DMS79 treated with DMSO at 0.1 percent for 48 hours (cell line): ENCODE measurements around the gene HOXA5.
A peak's percentile ranks its signal among the peaks of the same experiment; 100 is the strongest.

Experiments
- DNase-seq: peaks from one replicate; lab custom pipeline; 2025; lab: John Stamatoyannopoulos, UW

HOXA5 gene

DNA sequence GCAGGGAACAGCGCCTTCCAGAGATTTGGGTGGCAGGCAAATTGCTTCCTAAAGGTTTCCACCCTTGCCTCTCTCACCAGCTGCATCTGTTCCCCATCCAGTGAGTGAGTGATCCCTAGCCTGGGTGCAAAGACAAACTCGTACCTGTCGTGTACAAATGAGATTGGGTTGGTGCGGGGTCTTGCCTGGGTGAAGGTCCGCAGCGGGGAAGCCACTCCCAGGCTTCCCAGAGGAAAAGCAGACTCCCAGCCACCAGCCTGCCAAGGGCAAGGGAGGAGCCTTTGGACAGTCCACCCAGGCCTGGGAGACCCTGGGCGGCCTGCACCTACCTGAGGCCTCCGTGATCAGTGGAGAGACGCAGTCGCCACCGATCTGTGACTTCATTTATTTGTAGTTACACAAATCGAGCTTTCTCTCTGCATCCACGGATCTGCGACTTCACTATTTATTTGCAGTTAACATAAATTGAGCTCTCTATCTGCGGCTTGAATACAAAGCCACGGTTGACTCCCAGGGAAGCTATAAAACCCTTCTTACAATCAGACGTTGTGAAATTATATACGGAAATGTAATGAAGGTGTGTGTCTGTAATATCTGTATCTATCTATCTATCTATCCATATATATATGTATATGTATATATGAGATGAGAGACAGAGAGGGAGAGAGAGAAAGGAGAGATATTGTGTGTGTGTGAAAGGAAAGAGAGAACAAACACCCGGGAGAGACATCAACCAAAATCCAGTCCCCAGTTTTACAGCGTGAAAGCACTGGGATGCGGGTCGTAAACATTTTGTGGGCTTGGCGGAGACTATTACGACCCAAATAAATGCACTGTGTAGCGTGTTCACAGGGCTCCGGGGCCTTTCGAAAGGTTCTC is 16.0 kb upstream of the HOXA5 start:
- DNase-seq = no peak

DNA sequence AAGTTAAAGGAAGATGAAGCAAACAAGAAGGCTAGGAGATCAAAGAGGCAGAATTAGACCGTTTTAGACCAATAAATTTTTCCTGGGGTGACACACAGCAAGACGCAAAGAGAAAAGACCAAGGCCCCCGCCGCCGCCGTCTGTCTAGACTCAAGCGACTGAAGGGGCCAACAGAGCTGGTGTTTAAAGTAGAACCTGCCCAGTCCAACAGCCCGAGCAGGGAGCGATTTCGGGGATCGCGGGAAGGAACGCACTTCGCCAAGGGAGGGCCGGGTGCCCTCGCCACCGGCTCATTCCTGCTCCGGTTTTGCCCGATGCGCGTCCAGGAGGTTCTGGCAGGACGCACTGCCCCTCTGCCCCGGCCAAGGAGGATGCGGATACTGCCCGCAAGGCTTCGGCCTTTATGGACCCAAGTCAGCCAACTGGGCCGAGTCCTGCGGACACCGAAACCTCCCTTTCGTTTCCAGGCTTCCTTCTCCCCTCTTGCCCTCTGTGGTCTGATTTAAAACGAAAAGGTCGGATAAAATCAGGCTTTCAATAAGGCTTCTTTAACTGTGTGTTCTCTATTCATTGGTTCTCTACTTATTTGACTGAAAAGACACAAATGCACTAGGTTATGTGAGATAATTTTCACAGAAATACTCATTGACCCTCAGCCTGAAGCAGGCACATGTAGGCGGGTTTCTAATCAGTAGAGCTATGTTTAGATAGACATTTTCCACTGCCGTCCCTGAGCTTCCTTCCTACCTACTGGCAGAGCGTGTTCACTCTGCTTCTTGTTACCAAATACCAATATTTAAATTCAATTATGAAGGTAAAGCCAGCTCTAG is 15.2 kb upstream of the HOXA5 start:
- no peak for DNase-seq

DNA sequence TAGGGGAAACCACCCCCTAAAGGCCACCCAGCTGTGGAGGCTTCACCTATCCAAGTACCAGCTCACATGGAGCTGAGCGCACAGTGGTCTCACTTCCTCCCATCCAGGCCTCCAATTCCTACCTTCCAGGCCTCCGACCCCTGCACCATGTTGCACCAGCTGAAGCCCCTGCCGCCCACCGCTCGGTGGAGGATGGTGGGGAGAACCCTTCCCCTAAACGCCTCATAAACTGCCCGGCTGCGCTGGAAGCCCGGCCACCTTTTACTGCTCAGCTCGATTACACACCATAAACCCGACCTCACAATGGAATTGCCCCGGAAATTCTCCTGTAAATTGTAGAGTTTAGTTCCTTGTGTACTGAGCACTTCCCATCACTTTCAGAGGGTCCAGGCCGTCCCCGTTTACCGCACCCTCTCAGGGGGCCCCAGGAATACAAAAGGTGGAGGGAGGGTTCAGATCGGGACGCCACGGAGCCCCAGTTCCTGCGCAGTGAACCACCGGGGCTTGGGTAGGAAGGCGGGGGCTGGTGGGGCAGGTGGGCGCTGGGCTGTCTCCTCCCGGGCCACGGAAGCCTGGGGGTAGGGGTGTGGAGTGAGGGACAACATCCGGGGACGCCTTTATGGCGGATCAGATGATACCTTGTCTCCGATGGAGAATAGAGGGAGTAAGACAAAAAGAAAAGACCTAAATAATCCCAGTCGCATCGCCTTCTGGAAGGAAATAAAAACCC is 14.4 kb upstream of the HOXA5 start:
- no peak for DNase-seq

DNA sequence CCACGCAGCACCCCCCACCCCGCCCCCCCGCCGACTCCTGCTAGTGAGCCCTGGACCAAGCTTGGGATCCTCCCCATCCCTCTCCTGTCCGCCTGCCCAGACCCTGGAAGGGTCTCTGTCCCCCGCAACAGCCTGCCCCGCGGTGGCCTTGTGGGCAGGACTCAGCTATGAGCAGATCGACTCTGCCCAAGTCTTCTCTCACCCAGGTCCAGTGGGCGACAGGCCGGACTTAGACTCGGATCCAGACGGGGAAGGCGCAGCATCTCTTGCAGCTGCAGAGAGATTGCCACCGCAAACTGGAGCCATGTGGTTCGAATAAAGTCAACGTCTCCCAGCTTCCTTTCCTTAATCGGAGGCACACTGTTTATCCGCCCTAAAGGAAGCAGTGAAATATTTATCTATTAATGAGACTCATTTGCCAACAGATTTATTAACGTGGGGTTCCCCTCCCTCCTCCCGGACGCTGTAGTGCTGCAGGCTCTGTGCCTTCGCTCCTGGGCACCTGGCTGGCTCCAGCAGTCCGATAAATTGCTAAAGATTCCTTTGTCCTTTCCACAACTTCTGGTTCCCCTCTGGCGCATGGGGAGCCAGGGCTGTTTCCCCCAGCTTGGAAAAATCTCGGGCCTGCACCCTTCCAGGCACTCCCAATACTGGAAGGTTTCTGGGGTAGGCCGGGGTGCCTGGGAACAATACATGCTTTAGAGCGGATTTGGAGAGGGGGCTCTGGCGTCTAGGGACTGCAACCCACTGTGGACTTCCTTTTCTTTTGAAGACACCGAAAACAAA is 13.6 kb upstream of the HOXA5 start:
- no peak for DNase-seq

DNA sequence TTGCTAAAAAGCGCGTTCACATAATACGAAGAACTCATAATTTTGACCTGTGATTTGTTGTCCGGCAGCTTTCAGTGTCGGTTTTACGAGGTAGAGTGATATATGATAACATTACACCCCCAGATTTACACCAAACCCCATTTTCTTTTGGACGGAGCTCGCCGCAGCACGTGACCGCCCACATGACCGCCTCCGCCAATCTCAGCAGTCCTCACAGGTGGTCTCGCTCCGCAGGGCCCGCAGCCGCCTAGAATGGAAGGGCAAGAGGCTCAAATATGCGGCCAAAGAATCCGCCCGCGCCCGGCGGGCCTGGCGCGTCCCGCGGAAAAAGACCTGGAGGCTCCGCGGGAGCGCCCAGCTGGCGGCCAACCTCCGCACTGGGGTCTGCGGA is 13.0 kb upstream of the HOXA5 start, which contains the start of gene HOXA7:
HOXA7 (minus strand) TSS at position 168 of the 391 bp plus-strand sequence; CDS start at position 38, 130 bp downstream.
- DNase-seq = no peak

DNA sequence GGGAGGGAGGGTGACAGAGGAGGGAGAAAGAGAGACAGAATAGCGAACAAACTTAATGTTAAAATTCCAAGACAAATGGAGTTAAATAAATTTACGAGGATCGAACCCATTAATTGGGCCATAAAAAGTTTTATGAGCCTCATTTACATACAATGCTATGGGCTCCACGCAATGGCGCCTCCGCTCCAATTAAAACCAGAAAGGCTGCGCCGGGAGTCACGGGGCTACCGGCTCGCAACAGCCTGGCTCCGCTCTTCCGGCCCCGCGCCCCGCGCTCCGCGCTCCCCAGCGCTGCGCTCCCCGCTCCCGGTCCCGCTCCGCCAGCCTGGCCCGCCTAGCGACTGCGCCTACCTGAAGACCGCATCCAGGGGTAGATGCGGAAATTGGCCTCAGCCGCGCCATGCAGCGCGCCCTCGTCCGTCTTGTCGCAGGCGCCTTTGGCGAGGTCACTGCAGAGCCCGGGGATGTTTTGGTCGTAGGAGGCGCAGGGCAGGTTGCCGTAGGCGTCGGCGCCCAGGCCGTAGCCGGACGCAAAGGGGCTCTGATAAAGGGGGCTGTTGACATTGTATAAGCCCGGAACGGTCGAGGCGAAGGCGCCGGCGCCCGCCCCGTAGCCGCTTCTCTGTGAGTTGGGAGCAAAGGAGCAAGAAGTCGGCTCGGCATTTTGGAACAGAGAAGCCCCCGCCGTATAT is 12.5 kb upstream of the HOXA5 start:
- DNase-seq = no peak

DNA sequence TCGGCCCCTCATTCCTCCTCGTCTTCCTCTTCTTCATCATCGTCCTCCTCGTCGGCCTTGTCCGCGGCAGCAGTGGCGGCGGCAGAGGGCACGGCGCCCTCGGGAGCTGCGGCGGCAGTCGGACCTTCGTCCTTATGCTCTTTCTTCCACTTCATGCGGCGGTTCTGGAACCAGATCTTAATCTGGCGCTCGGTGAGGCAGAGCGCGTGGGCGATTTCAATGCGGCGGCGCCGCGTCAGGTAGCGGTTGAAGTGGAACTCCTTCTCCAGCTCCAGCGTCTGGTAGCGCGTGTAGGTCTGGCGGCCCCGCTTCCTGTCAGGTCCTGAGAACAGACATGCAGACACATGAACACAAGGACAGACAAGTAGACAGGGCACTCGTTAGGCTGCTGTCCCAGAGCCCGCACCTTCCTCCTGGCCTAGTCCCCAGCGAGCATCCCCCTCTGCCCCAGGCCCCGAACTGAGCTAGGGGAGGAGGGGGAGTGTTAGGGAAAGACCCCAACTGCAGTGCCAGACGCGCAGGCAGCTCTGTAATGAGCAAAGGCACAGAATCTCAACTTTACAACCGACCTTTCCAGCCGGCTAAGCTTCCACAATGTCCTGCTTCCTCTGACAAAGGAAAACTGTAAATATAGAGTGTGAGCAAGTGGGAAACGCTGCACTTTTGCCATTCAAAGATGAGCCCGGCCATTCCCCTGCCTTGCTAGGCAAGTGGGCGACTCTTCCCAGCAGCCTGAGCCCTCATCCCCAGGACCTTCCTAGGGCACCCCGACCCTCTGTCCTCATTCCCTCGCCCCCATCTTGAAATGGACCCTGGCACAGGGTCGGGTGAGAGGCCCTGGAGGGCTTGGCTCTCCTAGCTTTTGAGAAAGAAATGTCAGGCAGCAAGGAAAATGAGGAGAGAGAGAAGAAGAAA is 11.7 kb upstream of the HOXA5 start:
- no peak for DNase-seq

DNA sequence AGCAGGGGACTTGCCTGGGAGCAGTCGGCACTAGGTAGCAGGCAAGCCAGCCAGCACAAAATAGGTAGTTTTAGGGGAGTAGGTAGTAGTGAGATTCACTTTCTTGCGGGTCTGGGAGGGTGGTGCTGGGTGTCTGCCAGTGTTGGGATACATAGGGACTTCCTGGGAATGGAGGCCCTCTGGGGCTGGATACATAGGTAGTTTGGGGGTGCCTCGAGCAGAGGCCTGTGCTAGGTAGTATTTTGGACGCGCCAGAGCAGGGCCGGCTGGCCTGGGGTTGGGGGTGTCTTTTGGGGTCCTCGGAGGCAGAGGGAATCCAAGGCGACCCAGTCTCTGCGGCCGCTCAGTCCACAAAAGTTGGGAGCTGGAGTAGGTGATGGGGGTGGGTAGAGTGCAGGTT is 10.9 kb upstream of the HOXA5 start:
- no peak for DNase-seq

DNA sequence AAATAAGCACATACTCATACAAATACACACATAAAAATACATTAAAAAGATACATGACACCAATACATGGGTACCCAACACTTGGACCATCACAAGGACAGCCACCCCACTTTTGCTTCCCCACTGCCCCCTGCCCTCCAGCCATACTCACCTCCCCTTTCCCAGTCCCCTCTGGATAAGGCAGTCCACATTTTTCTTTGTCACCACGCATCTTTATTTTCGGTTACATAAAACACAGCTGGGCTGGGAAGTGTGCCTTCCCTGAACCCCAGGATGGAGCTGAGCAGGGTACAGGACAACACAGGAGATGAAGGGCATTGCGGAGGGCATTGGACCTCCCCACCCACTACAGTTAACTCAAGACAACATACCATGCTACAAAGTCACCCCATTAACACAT is 10.0 kb upstream of the HOXA5 start:
- DNase-seq = no peak

DNA sequence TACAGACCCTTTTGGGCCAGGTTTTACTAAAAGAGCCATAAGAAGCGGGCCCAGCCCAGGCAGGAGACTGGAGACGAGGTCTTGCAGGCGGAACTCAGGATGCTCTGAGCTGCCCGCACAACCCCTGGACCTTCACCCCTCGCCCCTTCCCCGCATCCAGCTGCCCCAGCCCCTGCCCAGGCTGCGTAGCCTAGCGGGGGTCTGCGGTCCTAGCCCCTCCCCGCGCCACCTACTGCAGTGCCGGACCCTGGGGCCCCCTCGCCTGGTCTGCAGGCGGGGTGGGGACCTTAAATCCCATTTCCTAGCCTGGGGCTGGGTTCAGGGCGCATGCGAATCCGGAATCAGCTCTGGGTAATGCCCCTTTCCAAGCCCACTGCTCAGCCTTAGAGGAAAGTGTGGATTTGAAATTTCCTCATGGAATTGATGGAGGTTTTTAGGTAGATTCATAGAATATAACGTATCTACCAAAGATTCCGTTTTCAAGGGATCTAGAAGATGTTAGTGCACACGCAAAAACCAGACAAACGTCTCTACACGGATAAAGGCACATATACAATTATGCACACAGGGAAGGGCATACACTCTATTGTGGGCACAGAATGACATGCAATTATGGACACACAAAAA is 9.4 kb upstream of the HOXA5 start:
- no peak for DNase-seq

DNA sequence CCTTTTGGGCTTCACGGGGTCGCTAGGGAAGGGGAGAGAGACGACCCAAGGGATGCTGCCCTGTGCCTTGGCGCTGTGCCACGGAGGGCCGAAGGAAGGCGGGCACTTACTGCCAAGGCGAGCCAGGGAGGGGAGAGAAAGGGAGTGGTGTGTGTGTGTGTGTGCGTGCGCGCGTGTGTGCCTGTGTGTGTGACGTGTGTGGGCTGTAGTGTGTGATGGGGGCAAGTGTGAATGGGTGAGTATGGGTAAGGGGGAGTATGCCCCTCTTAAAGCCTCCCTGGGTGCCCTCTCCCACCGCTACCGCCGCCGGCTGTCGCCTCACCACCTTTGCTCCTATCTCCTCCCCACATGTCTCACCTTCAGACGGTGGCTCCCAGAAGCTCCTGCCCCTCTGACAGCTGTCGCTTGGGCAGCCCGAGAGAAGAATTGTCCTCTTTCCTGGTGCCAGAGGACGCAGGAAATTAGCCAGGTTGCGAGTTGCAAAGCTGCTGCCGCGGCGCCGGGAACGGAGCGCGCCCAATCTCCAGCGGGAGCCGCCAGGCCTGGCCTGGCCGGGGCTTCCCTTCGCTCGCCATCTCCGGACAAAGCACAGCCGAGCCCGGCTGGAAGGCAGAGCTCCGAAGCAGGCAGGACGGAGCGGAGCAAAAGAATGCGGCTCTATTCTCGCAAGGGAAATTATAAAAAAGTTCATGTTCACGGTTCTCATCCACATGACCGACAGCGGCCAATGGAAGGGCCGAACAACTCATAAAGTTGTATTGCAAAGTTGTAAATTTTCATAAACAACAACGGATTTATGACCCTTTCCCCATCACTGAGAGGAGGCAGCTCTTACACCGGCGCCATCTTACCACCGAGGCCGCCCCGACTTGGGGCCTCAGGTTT is 8.7 kb upstream of the HOXA5 start, which contains the start of gene HOXA3:
HOXA3 (minus strand) TSS at position 653 of the 885 bp plus-strand sequence. CDS start 41,943 bp downstream, outside the sequence.
- peak; percentile 42 for DNase-seq

DNA sequence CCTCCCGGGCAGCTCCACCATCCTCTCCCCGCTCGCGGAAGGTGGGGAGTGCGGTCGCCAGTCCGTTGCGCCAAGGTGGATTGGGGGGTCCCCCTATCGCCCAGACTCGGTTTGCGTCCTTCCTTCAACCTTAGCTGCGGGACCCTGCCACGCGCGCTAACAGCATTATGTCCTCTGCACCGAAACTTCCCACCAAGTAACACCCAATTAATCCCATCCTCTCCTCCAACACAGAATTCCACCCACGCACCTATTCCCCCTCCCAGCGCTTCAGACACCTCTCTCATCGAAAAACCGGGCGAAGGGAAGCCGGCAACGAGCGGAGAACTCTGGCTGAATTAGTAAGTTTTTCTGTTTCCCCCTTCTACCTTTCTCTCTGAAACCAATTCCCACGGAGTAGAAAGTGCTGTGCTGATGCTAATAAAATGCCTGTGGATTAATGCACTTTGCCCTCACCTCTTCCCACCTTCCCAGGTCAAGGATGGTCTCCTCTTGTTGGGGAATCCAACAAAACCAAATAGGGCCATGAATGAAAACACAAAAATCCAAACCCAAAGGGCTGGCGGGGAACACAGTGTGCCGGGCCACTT is 8.0 kb upstream of the HOXA5 start:
- peak; percentile 76 for DNase-seq

DNA sequence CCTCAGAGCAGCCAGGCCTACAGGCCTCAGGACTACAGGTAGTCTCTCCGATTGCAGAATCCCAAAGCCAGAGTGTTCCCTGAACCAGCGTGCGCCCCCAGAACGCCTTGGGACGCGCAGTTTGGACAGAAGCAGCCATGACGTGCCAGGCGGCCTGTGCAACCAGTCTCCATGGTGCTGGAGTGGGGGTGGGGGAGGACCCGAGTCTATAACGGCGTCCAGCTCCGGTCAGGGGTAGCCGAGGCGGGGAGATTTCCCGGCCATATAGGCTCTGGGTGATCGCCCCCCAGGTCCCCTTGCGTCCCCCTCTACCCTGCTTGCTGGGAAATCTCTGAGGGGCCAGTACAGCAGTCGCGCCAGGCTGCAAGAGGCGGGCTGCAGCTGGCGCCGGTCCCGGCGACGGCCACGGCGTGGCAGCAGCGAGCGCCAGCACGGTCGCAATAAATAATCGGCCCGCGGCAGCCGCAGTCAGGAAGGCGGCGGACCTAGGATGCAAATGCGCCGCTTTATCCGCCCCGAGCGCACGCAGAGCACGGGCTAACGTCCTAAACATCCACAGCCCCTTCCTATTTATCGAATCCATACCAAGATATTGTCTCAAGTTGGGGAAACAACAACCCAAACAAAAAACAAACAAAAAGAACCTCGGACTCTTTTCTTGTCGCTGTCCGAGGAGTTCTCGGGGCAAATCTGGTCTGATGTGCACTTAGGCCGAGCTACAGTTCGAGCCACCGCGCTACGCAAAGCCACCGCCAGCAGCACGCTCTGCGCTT is 7.3 kb upstream of the HOXA5 start:
- DNase-seq = peak; percentile 81

DNA sequence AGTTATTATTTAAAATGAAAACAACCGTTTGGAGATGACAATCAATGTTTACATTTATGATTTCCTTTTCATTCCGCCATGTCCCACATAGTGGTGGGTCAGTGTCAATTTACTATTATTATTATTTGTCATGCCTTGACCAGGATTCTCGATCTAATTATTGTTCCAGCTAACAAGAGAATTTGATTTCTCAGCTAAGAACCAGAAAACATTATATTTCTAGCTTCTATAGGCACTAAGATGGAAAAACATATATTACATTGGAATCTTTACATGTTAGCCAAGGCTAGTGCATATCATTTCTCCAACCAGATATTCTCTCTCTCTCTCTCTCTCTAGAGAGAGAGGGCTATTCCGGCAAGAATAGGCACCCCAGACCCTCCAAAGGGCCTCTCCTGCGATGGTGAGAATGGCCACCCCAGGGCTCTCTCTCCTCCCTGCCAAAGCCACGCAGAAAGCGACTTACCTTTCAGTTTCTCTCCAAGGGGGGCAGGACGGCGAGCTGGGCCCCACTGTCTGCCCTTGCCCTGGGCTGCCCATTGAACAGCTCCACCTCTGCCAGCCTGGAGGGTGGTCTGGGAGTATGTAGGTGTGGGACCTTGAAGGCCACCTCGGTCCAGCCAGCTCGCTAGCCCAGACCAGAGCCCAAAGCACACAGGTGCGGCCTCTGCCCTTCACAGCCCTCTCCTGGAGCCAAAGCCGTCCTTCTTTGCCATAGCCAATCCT is 6.5 kb upstream of the HOXA5 start:
- DNase-seq = peak; percentile 72

DNA sequence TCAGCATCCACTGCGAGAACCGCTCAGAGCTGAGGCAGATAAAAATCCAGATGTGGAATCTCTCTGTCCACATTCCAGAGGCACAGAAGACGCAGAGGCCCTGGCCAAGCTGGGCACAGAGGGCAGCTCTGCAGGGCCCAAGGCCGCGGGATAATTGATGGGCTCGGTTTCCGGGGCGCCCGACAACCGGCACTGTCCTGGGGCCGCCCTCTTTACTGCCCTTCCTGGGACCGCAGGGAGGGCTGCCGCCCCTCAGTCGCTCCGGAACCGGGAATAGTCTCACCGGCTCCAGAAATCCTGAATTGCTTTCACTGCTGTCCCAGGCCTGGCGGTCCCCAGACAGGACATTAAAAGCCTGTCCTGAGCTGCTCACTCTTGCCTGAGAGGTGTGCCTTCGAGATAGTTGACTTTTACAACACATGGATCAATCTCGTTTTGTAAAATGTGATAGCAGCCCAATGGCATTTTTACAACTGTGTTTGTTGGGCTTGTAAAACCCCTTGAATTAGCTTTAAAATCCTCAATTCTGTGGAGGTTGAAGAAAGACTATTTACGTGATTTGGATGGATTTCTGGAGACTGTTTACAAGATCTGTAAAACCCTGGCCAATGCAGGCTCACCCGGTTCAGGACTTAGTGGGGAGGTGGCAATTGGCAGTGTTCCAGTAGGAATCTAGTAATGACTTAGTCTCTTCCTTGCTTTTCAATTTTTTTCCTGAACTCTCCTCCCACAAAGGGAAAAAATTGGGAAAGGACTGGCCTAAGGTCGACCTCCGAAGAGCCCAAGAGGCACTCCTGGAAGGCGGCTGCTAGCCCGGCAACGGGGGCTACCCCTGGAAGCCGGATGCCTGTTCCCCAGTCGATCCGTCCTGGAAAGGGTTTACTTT is 5.5 kb upstream of the HOXA5 start:
- DNase-seq = peak; percentile 64
